Stimulated activated CD4-positive, alpha-beta T cell treated with anti-CD3 and anti-CD28 coated beads, Interleukin-12 subunit alpha, Interleukin-12 subunit beta, amount 100 ng/mL, for 4 hours (primary cell): ENCODE data around the gene NPC1L1.
"Not testable (repeated sequence)": the region's sequence is repeated elsewhere in the genome, so short reads cannot be mapped to it uniquely, and the experiment has no call there.

Source experiments
- DNase-seq: peaks from one replicate; pipeline ENCODE4 v3.0.0-alpha.2; 2020

NPC1L1 gene

DNA sequence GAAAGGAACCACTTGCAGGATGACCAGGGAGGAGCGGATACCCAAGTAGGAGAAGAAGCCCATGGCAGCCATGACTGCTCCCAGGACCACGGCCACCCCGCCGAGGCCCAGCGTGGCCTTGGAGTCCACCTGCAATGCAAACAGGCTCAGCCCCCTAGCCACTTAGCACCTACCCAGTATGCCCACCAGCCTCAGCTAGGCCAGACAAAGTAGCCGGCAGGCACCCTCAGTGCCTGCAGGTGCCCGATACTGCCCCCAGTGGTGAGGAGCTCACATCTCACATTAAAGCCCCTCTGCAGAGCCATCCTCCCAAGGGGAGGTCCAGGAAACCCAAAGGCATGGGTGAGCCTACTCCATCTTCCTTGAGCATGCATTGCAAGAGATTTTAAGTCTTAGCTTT, 6.6 kb downstream of the NPC1L1 start:
- DNase-seq, result peak; percentile 28

- no peak for DNase-seq
Measured at GRCh38 chr7:44534087-44534486, 7.0 kb downstream of the NPC1L1 start.

DNA sequence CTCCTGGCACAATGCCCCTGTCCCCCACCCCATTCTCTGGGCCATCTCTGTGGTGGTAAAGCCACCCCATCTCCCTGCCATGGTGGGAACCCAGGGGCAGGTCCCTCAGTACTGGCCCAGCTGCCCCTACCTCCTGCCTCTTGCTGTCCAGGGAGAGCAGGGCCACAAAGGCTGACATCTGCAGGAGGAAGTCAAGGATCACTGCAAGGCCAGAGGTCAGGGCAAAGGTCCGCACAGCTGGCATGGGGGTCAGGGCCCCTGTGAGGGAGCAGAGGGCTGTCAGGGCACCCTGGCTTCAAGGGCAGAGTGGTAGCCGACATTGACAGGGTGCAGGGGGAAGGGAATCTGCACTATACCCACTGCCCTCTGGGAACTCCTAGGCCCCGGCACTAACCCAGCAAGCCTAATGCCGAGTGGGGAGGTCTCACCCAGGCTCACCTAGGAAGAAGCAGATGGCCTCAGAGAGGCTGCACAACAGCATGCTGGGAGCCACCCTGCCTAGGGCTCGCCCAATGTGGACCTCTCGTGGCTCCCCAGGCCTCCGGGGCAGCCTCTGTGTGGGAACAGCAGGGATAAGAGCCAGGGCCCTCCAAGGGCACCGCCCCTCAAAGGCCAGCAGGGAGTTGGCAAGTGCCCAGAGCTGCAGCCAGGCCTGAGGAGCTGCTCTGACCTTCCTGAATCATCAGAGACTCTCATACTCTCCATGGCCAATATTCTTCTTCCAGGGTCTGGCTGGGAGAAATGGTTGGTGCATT, 7.7 kb downstream of the NPC1L1 start:
- DNase-seq, result no peak

- no peak for DNase-seq
Measured at GRCh38 chr7:44531421-44532380, 9.4 kb downstream of the NPC1L1 start.

- DNase-seq, result no peak
Measured at GRCh38 chr7:44530990-44531389, 10.1 kb downstream of the NPC1L1 start.

DNA sequence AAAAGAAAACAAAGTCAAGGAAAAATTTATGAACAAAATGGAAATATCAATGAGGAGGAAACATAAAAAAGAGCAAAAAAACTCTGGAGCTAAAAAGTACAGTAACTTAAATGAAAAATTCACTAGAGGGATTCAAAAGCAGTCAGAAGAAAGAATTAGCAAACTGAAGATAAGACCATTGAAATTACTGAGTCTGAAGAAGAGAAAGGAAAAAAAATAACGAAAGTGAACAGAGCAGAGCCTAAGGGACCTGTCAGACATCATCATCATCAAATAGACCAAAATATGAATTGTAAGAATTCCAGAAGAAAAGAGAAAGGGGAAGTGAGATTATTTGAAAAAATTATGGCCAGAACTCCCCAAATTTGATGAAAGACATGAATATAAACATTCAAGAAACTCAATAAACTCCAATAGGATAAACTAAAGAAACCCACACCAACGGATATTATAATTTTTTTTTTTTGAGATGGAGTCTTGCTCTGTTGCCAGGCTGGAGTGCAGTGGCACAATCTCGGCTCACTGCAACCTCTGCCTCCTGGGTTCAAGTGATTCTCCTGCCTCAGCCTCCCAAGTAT, 16.2 kb downstream of the NPC1L1 start:
- no peak for DNase-seq

DNA sequence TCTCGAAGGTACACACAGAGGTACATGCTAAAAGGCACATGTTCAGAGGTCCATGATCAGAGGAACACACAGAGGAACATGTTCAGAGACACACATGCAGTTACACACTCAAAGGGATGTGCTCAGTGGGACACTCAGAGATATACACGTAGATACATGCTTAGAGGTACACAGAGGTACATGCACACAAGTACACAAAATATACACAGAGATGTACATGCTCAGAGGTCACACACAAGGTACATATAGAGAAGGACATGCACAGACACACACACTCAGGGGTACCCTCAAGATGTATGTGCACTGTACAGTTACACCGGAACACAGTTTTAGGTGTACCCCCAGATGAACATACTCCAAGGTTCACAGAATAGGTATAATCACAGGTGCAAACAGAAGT, 18.8 kb downstream of the NPC1L1 start:
- DNase-seq, result no peak

- DNase-seq, result no peak
Measured at GRCh38 chr7:44521347-44522095, 19.6 kb downstream of the NPC1L1 start.

DNA sequence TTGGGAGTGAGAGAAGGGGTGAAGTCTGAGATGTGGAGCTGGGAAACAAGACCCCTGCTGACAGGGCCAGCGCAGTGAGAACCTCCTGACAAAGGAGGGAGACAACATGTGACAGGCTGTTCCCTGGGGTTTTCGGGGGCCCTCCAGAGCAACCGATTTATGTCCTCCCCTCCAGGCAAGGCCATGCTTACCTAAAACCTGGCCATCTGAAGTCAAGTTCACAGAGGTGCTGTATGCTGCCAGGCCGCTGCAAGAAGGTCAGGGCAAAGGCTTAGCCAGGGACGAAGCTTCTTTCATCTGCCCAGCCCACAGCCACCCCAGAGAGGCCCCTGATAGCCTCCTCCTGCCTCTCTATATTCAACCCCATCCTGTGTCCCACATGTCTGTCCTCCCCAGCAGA, 20.6 kb downstream of the NPC1L1 start:
- DNase-seq, result no peak

DNA sequence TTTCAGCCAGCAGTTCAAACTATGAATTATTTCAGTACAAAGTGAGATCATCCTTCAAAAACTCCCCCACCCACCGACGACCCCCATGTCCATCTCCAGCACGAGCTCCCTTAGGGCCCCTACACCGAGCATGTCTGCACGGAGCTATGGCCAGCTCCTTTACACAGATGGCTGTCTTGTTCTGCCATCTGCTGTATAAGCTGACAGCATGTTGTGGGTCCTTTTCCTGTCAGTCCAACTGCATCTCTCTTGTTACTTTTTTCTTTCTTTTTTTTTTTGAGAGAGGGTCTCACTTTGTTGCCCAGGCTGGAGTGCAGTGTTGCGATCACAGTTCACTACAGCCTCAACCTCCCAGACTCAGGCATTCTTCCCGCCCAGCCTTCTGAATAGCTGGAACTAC, 21.6 kb downstream of the NPC1L1 start:
- no peak for DNase-seq

DNA sequence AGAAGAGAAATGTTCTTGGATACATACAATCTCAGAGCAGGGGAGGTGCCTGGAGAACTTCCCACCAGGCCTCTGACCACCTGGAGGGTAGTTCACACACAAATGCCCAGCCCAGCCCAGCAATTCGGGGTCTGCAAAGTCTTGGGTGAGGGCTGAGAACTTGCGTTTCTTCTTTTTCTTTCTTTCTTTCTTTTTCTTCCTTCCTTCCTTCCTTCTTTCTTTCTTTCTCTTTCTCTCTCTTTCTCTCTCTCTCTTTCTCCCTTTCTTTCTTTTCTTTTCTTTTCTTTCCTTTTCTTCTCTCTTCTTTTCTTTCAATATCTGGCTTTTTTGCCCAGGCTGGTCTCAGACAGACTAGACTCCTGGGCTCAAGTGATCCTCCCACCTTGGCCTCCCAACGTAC, 22.4 kb downstream of the NPC1L1 start:
- no peak for DNase-seq

DNA sequence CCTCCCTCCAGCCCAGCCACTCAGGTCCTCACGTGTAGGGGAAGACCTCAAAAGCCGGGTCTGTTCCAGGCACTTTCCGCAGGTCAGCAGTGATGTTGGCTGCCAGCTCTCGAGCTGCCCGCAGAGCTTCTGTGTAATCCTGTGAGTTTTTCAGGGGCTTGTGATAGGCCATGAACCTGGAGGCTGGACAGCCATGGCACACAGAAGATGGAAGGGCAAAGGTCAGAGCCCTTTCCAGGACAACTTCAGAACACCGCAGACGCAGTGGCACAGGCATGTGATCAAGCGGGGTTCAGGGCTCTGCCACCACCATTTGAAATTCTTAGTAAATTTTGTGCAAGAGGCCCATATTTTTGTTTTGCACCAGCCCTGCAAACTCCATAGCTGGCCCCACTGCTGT, 24.0 kb downstream of the NPC1L1 start:
- DNase-seq, result no peak

DNA sequence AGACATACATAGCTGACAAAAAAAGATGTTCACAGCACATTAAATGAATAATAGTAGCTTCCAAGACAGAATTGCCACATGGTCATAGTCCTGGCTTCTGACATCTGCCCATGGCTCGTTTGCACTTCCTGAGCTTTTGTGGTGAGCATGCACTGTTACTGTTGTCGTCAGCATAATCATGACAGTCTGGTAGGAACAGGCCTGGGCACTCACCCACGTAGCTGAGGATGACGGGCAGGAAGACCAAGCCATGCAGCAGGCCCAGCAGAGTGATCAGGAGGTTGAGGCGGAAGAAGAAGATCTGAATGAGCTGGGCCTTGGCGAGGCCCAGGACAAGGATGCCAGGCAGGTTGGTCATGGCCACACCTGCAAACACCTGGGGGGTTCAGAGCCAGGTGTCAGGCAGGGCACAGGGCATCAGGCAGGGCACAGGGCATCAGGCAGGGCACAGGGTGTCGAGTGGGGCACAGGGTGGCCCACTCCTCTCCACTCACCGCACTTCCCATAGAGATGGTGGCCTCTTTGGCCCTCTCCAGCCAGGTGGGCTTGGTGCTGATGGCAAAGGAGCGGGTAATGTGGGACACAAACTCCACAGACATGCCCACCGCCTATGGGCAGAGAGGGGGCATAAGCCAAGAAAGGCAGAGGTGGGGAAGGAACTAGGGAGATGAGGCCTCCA, 25.4 kb downstream of the NPC1L1 start:
- no peak for DNase-seq

DNA sequence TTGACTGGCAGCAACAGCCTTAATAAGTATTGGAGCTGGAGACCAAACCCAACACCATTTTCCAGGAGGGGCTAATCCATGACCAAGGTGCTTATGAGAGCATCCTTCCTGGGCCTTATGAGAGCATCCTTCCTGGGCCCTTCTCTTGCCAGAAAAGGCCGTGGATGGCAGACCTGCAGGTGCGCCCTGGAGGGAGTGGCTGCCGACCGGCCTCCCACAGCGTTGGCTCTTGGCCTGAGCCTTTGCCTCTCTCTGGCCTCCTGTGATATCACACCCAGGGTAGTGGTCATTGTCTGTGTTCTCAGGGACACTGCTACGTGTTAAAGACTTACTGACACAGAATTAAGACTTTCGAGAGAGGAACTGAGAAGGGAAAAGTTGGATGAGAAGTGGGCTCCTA, 28.4 kb downstream of the NPC1L1 start:
- no peak for DNase-seq

GRCh38 chr7:44511863-44512468, 29.2 kb downstream of the NPC1L1 start:
- no peak for DNase-seq

GRCh38 chr7:44511236-44511635, 29.9 kb downstream of the NPC1L1 start:
- DNase-seq, result no peak

- DNase-seq, result no peak
Measured at GRCh38 chr7:44508328-44509030, 32.7 kb downstream of the NPC1L1 start.

GRCh38 chr7:44506592-44507288, 34.4 kb downstream of the NPC1L1 start:
- DNase-seq, result not testable (repeated sequence)

GRCh38 chr7:44505595-44505994, 35.5 kb downstream of the NPC1L1 start:
- no peak for DNase-seq

- DNase-seq, result no peak
Measured at GRCh38 chr7:44498230-44498954, 42.7 kb downstream of the NPC1L1 start.
